LNCaP clone FGC (cell line): ENCODE measurements around the gene SPPL3.

Experiments
- DNase-seq: peaks from one replicate; pipeline ENCODE4 v3.0.0-alpha.2; 2011; ENCODE audit warnings: low read depth
- H3K4me3 ChIP-seq: 2 replicates; pipeline ENCODE4 v1.5.1; 2011; ENCODE audit warnings: mild to moderate bottlenecking, low read depth, low read length, control low read depth
- CTCF ChIP-seq: IDR thresholded peaks from 2 replicates; pipeline ENCODE4 v1.5.1; 2012; ENCODE audit warnings: mild to moderate bottlenecking; ENCODE audit not compliant: control insufficient read depth, insufficient read depth; ENCODE audit errors: extremely low read depth

The SPPL3 gene

GRCh38 chr12:120726510-120726793, 177.7 kb downstream of the SPPL3 start:
- no peak for DNase-seq

GRCh38 chr12:120725659-120726509, 178.3 kb downstream of the SPPL3 start, which contains the start of gene ACADS:
ACADS (plus strand) TSS chr12:120725826; CDS start chr12:120725886, 60 bp downstream.
- no peak for TF ChIP-seq CTCF
- peak within 1 kb of the TSS; percentile 80 for H3K4me3 ChIP-seq
- peak; percentile 37 for DNase-seq

More at GRCh38 chr12:120726510-120726793, 177.7 kb downstream of the SPPL3 start:
- H3K4me3 ChIP-seq = peak overlapping the region; percentile 80
- TF ChIP-seq CTCF = no peak

GRCh38 chr12:120725151-120725658, 179.0 kb downstream of the SPPL3 start:
- H3K4me3 ChIP-seq = peak overlapping the region; percentile 80
- no peak for TF ChIP-seq CTCF
- DNase-seq = no peak

GRCh38 chr12:120724720-120725119, 179.4 kb downstream of the SPPL3 start:
- H3K4me3 ChIP-seq = no peak overlapping the region
- TF ChIP-seq CTCF = no peak
- no peak for DNase-seq

GRCh38 chr12:120722784-120723183, 181.4 kb downstream of the SPPL3 start:
- no peak overlapping the region for H3K4me3 ChIP-seq
- no peak for DNase-seq

GRCh38 chr12:120721866-120722265, 182.3 kb downstream of the SPPL3 start:
- no peak for TF ChIP-seq CTCF
- DNase-seq = no peak
- H3K4me3 ChIP-seq = no peak overlapping the region

More at GRCh38 chr12:120722784-120723183, 181.4 kb downstream of the SPPL3 start:
- no peak for TF ChIP-seq CTCF
